Activated gamma-delta T cell treated with anti-CD3 and anti-CD28 coated beads, Interleukin-2, amount 50 U/mL, for 16 hours (primary cell): ENCODE data around the gene NRP1.
"Not testable (repeated sequence)": the region's sequence is repeated elsewhere in the genome, so short reads cannot be mapped to it uniquely, and the experiment has no call there.

Source experiments
- DNase-seq: peaks from one replicate; pipeline ENCODE4 v3.0.0-alpha.2; 2020; ENCODE audit warnings: low read depth

Gene NRP1

GRCh38 chr10:33321516-33321915 lies 13.0 kb downstream of the NRP1 start:
- no peak for DNase-seq

GRCh38 chr10:33320288-33320687 lies 14.2 kb downstream of the NRP1 start:
- DNase-seq = no peak

DNA sequence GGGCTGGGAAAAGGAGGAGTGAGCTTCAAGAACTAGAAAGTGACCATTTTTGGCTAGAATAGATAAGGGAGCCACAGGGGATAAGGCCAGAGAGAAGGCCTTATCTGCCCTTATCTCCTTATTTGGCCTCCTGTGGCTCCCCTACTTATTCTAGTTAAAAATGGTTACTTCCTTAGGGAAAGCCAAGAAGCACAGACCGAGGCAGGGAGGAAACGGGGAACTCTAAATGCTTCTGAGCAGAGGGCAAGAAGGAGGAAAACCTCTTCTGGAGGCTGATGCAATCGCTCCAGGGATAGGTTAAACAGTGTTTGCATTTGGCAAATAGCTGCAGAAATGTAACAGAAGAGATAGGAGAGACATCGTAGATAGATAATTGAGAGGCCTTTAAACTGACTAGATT lies 18.6 kb downstream of the NRP1 start:
- DNase-seq = no peak

DNA sequence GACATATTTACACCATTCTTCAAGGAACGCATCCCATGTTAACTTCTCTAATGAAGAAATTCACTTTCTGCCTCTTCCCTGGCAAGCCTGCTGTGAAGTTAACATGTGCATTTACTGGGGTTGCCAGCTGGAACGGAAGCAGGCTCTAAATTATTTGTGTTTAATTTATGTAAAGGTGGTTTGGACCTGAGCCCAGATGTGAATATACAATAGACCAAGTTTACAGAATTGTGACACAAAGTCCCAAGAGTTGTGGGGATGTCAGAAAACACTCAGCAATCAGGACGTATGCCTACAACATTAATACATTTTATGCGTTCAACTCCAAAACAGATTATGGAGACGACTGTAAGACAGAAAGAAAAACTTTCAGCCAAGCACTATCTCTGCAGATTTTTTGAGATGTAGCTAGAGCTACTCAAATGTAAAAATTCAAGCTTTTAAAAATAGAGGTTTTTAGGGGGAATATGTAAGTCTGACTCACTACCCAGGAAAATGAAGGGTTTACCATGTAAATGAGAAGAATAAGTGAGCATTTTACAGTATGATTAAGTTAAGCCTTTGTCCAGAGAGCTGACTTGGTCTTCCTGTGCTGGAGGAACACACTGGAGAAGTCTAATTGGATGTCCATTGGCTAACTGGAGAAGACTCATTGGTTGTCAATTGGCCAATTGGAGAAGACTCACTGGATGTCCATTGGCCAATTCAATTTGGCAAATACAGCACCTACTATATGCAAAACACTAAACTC lies 19.5 kb downstream of the NRP1 start:
- no peak for DNase-seq

GRCh38 chr10:33311640-33312039 lies 22.8 kb downstream of the NRP1 start:
- no peak for DNase-seq

DNA sequence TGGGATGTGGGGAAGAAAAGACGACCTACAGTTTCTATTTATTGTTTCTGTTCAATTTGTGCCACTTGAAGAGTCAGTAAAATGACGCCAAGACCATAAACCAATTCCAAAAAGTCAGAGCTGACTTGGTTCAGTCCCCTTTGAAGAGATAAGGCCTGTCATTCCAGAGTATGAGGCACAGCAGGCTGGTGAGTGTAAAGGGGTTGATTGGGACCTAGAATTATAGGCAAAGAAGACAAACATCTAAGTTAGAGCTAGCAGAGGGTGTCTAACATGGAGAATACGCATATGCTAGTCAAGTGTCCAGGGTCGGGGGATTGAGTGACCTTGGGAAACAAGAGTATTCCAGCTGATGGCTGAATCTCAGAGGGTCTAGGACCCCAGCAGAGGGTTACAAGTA lies 23.6 kb downstream of the NRP1 start:
- DNase-seq = no peak

DNA sequence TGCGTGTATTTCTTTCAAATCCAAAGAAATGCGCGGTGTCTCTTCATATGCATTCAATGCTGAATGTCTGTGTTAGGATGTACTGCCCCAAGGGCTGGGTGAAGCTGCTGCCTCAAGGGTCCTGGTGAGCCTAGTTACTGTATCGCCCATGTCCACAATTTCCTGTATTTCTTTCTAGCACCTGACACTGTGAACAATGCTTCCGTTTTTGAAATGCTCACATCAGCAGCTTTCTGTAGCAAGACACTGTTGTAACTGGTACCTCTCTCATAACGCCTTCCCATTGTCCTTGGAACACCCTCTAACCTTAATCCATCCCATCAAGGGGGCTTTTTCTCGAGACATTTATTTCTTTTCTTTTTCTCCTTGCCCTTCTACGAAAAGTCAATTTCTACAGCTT lies 25.1 kb downstream of the NRP1 start:
- no peak for DNase-seq

- DNase-seq = no peak
These were observed 26.6 kb downstream of the NRP1 start for GRCh38 chr10:33307835-33308234.

DNA sequence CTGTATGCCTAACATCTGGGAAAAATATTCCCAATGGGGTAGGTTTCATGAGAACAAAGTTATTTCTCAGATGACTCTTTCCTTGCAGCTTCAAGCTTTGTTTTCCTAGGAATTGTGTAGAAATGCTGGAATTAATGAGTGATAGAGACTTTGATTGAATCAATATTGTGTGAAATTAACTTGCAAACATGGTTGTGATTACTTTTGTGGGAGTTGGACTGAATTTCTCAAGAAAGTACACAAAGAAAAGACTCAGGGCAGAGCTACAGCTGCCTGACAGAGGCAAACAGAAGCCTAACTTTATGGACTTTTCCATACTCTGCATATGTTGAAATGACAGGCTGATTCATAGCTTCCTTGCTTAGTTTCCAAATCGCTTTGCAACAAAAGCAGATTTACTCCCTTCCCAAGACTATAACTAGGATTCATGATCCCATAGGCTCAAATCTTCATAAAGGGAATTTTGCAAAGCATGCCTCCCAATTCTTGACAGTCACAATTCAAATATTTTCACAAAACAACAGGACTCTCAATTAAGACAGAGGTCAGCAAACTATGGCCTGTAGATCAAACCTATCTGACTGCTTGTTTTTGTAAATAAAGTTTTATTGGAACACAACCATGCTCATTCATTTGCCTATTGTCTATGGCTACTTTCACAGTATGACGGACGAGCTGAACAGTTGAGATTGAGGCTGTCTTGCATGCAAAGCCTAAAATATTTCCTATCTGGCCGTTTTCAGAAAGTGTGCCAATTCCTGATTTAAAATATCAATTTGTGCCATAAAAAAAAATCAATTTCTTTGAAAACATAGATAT lies 27.6 kb downstream of the NRP1 start:
- DNase-seq = no peak

DNA sequence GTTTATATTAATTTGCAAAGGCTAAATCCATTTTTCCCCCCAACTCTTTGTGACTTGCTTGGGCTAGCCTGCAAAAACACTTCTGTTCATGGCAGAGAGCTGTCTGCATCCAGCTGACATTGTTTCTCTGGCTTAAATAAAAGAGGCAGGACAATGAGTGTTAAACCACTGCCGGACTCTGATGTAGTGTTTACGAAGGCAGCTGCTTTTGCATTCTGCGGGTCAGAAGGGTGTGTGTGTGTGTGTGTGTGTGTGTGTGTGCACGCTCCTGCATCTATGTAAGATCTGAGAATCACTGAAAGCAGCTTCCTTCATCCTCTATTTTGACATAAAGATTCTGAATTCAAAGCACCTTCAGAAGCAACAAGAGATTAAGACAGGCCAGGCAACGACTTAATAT lies 28.3 kb downstream of the NRP1 start:
- no peak for DNase-seq

- no peak for DNase-seq
These were observed 29.8 kb downstream of the NRP1 start for GRCh38 chr10:33304423-33305225.

DNA sequence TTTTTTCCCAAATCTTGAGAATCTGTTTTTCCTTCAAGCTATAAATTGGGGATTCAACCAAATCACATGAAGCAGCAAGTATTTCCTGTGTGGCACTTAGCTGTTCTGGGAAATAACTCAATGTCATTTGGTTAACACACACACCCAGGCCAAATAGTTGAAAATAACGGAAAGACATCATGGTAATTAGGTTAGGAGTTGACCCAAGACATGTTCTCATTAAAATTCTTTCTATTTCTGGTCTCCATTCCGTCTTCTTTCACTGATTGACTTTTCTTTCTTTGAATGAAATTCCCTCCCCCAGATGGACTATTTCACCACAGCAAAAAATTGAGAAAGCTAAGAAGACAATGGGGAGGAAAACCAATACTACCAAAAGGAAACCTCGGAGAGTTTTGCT lies 30.5 kb downstream of the NRP1 start:
- DNase-seq = no peak

GRCh38 chr10:33302208-33302829 lies 32.1 kb downstream of the NRP1 start:
- DNase-seq = no peak

GRCh38 chr10:33301097-33301789 lies 33.2 kb downstream of the NRP1 start:
- no peak for DNase-seq

GRCh38 chr10:33300544-33300943 lies 33.9 kb downstream of the NRP1 start:
- not testable (repeated sequence) for DNase-seq

DNA sequence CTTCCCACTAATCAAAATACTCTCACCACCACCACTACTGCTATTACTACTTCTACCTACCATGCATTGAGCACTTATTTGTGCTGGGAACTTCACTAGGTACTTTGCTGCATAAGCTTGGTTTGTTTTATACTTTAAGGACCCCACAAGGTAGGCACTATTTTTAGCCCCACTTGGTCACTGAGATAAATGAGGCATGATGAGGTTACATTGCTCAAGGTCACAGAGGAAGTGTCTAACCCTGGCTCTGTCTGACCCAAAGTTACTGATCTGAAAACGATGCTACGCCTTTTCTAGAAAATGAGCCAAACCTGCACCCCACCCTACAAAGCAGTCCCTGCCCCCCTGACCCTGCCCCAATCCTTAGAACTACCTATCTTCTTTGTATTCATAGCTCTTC lies 35.6 kb downstream of the NRP1 start:
- DNase-seq = no peak

DNA sequence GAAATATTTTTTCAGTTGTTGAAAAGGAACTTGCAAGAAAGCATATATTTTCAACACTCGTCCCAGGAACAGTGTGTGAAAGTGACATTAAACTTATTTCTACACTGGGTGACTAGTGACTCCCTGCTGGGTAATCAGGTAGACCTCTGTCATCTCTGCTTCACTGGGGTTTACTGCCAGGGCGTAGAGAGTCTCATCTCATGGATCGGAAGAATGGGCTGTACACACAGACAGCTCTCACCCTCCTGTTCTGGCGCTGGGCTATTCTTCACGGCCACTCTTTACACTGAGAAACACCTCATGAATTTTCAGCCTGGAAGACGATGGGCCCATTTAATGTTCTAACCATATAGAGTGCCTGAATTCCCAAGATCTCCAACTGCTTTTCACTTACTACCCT lies 36.4 kb downstream of the NRP1 start:
- DNase-seq = no peak

DNA sequence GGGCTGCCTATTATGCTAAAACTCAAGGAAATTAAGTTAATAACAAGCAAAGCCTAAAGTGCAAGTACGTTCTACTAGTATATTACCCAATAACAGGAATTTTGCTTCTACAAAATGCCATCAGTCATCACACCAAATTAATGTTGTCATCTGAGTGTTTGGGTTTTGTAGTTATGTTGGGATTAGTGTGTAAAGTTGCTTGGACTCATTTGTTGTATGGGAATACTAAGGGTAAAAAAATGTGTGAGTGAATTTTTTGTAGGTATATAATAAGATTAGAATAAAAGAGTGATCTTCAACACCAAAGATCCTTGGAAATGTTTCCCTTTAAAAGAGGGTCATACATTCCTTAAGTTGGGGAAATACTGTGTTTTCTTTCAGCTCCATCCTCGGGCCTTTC lies 38.6 kb downstream of the NRP1 start:
- DNase-seq = no peak

DNA sequence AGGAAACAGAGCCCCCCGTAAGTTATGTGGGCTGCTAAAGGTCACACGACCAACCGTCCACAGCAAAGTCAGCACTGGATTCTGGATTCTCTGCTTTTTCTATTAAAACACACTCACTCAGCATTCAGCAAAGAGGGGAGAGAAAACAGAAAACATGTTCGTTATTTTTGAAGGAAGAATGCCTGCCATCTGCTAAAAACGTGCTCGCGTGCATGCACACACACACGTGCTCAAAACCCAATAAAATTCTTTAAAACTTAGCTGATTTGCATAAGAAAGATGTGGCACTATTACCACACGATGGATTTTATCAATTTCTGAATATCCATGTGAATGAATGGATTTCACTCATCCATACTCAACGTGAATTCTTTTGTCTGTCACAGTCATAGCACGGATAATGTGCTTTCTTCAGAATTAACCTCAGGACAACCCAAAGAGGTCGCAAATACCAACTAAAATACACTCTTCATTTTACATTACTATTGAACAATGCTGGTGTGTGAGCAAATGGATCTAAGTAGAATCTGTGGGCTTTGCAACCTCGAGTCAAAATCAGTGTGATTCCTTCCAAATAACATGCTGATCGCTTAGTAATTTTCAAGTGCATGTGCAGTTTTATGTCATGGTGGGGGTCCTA lies 40.8 kb downstream of the NRP1 start:
- DNase-seq = no peak

DNA sequence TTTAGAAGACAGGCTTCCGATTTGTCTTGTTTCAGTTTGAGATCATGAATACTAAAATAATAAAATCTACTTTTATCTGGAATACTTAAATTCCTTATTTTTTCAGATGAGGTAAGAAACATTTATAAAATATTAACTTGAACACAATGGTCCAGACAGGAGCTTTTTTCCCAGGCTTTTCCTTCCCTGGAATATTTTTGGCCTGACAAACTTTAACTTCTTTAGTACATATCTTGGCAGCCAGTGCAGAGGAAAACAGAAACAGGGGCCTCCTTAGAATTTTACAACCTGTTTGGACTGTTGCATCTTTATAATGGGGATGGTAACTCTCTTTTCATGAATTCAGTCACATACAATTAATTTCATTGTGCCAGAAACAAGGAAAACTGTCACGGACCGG lies 41.4 kb downstream of the NRP1 start:
- no peak for DNase-seq

DNA sequence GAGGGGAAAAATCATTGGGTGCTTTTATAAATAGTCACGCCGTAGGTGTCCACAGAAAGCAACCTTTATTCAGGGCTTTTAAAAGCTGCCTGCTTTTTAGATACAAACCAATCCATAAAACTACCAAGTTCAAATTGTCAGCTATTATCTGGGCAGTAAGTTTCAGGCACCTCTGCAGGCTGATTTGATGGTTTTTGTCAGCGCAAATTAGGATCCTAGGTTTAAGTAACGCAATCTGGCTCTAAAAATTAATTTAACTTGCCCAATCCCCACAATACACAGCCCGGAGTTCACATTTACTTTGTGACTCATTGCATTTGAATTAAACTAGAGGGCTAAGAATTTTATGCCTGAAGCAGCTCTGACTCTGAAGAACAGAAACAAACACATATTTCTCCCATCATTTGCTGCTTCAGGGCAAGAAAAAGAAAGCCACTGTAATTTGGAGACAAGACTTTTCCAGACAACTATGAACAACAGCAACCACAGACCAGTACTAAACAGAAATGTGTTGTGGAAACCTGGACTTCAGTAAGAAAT lies 43.3 kb downstream of the NRP1 start:
- DNase-seq = no peak
